Measurements from ENCODE around the gene GPC4. TPM values are rescaled to one million over a fixed set of nuclear protein-coding genes. Genes with fewer than 3 reads are reported as not detected.
A peak's percentile ranks its signal among the peaks of the same experiment; 100 is the strongest.
"Not testable (repeated sequence)": the region's sequence is repeated elsewhere in the genome, so short reads cannot be mapped to it uniquely, and the experiment has no call there.

GPC4 gene
- total RNA-seq, 1 experiment from 2014 or later, result 0.66 TPM

GRCh38 chrX:133297284-133297683, 118.0 kb downstream of the GPC4 start:
- Histone ChIP-seq H3K9me3 (no peaks in the 10 kb centered on the region), H3K36me3 (no peaks in the 10 kb centered on the region), H3K27me3 (no peaks in the 10 kb centered on the region), H3K4me3 (no peak overlapping the region)
- DNase-seq, result peak; percentile 72

- DNase-seq, result no peak
Observed at GRCh38 chrX:133294126-133294525, 121.2 kb downstream of the GPC4 start.

GRCh38 chrX:133290076-133290475, 125.2 kb downstream of the GPC4 start:
- Histone ChIP-seq H3K9me3 (no peaks in the 10 kb centered on the region), H3K4me3 (no peak overlapping the region), H3K36me3 (no peaks in the 10 kb centered on the region), H3K27me3 (no peaks in the 10 kb centered on the region)
- DNase-seq, result peak; percentile 28

More at GRCh38 chrX:133294126-133294525, 121.2 kb downstream of the GPC4 start:
- no peaks in the 10 kb centered on the region for H3K36me3 ChIP-seq
- no peaks in the 10 kb centered on the region for H3K27me3 ChIP-seq
- no peak overlapping the region for H3K4me3 ChIP-seq
- H3K9me3 ChIP-seq, result no peaks in the 10 kb centered on the region

GRCh38 chrX:133287860-133288259, 127.4 kb downstream of the GPC4 start:
- no peaks in the 10 kb centered on the region for H3K27me3 ChIP-seq
- no peak overlapping the region for H3K4me3 ChIP-seq
- DNase-seq, result no peak
- H3K36me3 ChIP-seq, result no peaks in the 10 kb centered on the region
- no peaks in the 10 kb centered on the region for H3K9me3 ChIP-seq

- Histone ChIP-seq H3K4me3 (no peak overlapping the region), H3K36me3 (no peaks in the 10 kb centered on the region), H3K27me3 (no peaks in the 10 kb centered on the region), H3K9me3 (no peaks in the 10 kb centered on the region)
- DNase-seq, result no peak
Observed at GRCh38 chrX:133285341-133285740, 129.9 kb downstream of the GPC4 start.

- not testable (repeated sequence) for H3K9me3 ChIP-seq, DNase-seq, H3K27me3 ChIP-seq, H3K36me3 ChIP-seq, H3K4me3 ChIP-seq
Observed at GRCh38 chrX:133279112-133279730, 136.1 kb downstream of the GPC4 start.

GRCh38 chrX:133273180-133273579, 142.1 kb downstream of the GPC4 start:
- Histone ChIP-seq H3K4me3 (no peak overlapping the region), H3K36me3 (no peaks in the 10 kb centered on the region), H3K9me3 (no peaks in the 10 kb centered on the region), H3K27me3 (no peaks in the 10 kb centered on the region)
- no peak for DNase-seq

GRCh38 chrX:133269168-133269567, 146.1 kb downstream of the GPC4 start:
- H3K9me3 ChIP-seq, result no peaks in the 10 kb centered on the region
- DNase-seq, result no peak
- no peaks in the 10 kb centered on the region for H3K36me3 ChIP-seq
- H3K27me3 ChIP-seq, result no peaks in the 10 kb centered on the region
- H3K4me3 ChIP-seq, result no peak overlapping the region

- no peak overlapping the region for H3K4me3 ChIP-seq
- no peaks in the 10 kb centered on the region for H3K9me3 ChIP-seq
- no peak for DNase-seq
Observed at GRCh38 chrX:133267621-133268020, 147.7 kb downstream of the GPC4 start.

GRCh38 chrX:133265331-133265730, 150.0 kb downstream of the GPC4 start:
- Histone ChIP-seq H3K36me3 (no peaks in the 10 kb centered on the region), H3K9me3 (no peaks in the 10 kb centered on the region), H3K27me3 (no peaks in the 10 kb centered on the region), H3K4me3 (no peak overlapping the region)
- no peak for DNase-seq

More at GRCh38 chrX:133267621-133268020, 147.7 kb downstream of the GPC4 start:
- Histone ChIP-seq H3K36me3 (no peaks in the 10 kb centered on the region), H3K27me3 (no peaks in the 10 kb centered on the region)

GRCh38 chrX:133258481-133258880, 156.8 kb downstream of the GPC4 start:
- no peaks in the 10 kb centered on the region for H3K36me3 ChIP-seq
- no peaks in the 10 kb centered on the region for H3K9me3 ChIP-seq
- no peaks in the 10 kb centered on the region for H3K27me3 ChIP-seq
- DNase-seq, result no peak
- H3K4me3 ChIP-seq, result no peak overlapping the region

- Histone ChIP-seq H3K27me3 (no peaks in the 10 kb centered on the region), H3K9me3 (no peaks in the 10 kb centered on the region), H3K36me3 (no peaks in the 10 kb centered on the region), H3K4me3 (no peak overlapping the region)
- no peak for DNase-seq
Observed at GRCh38 chrX:133254666-133255065, 160.6 kb downstream of the GPC4 start.

- Histone ChIP-seq H3K27me3 (no peaks in the 10 kb centered on the region), H3K36me3 (no peaks in the 10 kb centered on the region), H3K9me3 (no peaks in the 10 kb centered on the region), H3K4me3 (no peak overlapping the region)
- no peak for DNase-seq
Observed at GRCh38 chrX:133251204-133251603, 164.1 kb downstream of the GPC4 start.

- no peaks in the 10 kb centered on the region for H3K9me3 ChIP-seq
- no peaks in the 10 kb centered on the region for H3K36me3 ChIP-seq
- H3K4me3 ChIP-seq, result no peak overlapping the region
- DNase-seq, result no peak
- no peaks in the 10 kb centered on the region for H3K27me3 ChIP-seq
Observed at GRCh38 chrX:133250184-133251100, 164.8 kb downstream of the GPC4 start.

All from MG63 (cell line).